Thyroid gland (tissue), 4 donors: ENCODE results near the gene SLC16A5.
"Not testable (repeated sequence)": the region's sequence is repeated elsewhere in the genome, so short reads cannot be mapped to it uniquely, and the experiment has no call there.

ENCODE experiments used
- CTCF ChIP-seq, 6 experiments: fragments of 200-600 bp in 3 of 6; fragments of 450-650 bp in 3 of 6; sonication (generic) in 3 of 6; IDR thresholded peaks; one replicate each; pipeline ENCODE4 v1.5.1; 2016 to 2019; ENCODE audit warnings: antibody characterized with exemption in 6 of 6, mild to moderate bottlenecking in 2 of 6, inconsistent platforms in 1 of 6, moderate library complexity in 1 of 6
- POLR2A ChIP-seq, 2 donors: fragments of 450-650 bp; IDR thresholded peaks; one replicate each; pipeline ENCODE4 v1.6.1; 2017; ENCODE audit warnings: antibody characterized with exemption in 2 of 2, mild to moderate bottlenecking in 2 of 2, moderate library complexity in 1 of 2

- TF ChIP-seq POLR2A, CTCF (IDR thresholded peaks at IDR 0.05): not testable (repeated sequence)
These were observed 46.0 kb downstream of the SLC16A5 start for GRCh38 chr17:75133607-75134347.
